Liver (tissue), 9 donors: ENCODE measurements around the gene HDLBP. TPM values are rescaled to one million over a fixed set of nuclear protein-coding genes. Genes with fewer than 3 reads are reported as not detected.

ENCODE experiments used
- DNase-seq: peaks from one replicate; pipeline ENCODE4 v3.0.0-alpha.2; 2017; ENCODE audit warnings: low spot score
- H3K27ac ChIP-seq, 2 donors: one replicate each; pipeline ENCODE4 v1.7.0; 2013; ENCODE audit warnings: inconsistent platforms in 2 of 2, low read length in 2 of 2, control low read depth in 1 of 2, low read depth in 1 of 2, mild to moderate bottlenecking in 1 of 2
- H3K27me3 ChIP-seq, 4 donors: one replicate each; pipeline versions ENCODE4 v1.6.1 to v1.7.0; 2013; ENCODE audit warnings: low read length in 3 of 4, inconsistent platforms in 1 of 4, mild to moderate bottlenecking in 1 of 4, moderate library complexity in 1 of 4; ENCODE audit not compliant: control insufficient read depth in 4 of 4, insufficient read depth in 4 of 4
- H3K36me3 ChIP-seq, 4 donors: one replicate each; pipeline versions ENCODE4 v1.6.1 to v1.7.0; 2013; ENCODE audit warnings: low read length in 3 of 4, mild to moderate bottlenecking in 3 of 4, low read depth in 1 of 4, moderate library complexity in 1 of 4; ENCODE audit not compliant: control insufficient read depth in 4 of 4, insufficient read depth in 3 of 4
- H3K4me1 ChIP-seq, 4 donors: one replicate each; pipeline versions ENCODE4 v1.6.1 to v1.7.0; 2013; ENCODE audit warnings: low read length in 3 of 4, mild to moderate bottlenecking in 3 of 4, moderate library complexity in 1 of 4; ENCODE audit not compliant: control insufficient read depth in 4 of 4, insufficient read depth in 4 of 4
- H3K4me3 ChIP-seq, 3 donors: one replicate each; pipeline versions ENCODE4 v1.6.1 to v1.7.0; 2013; ENCODE audit warnings: low read length in 3 of 3, control low read depth in 1 of 3, low read depth in 1 of 3, mild to moderate bottlenecking in 1 of 3
- H3K9ac ChIP-seq, 2 donors: one replicate each; pipeline ENCODE4 v1.7.0; 2013; ENCODE audit warnings: low read length in 2 of 2, mild to moderate bottlenecking in 2 of 2, moderate library complexity in 2 of 2, control low read depth in 1 of 2, low read depth in 1 of 2
- H3K9me3 ChIP-seq, 4 donors: one replicate each; pipeline versions ENCODE4 v1.6.1 to v1.7.0; 2013; ENCODE audit warnings: low read length in 3 of 4; ENCODE audit not compliant: control insufficient read depth in 4 of 4
- ATF3 ChIP-seq: IDR thresholded peaks from 2 replicates; pipeline ENCODE4 v1.6.1; 2016; ENCODE audit warnings: antibody characterized with exemption
- CTCF ChIP-seq: fragments of 150-350 bp; IDR thresholded peaks from 2 replicates; pipeline ENCODE4 v1.5.1; 2017; ENCODE audit warnings: improper control_type of control experiment, low read depth, low read length; ENCODE audit not compliant: missing input control
- EGR1 ChIP-seq, 2 donors: IDR thresholded peaks; 2 replicates each; pipeline ENCODE4 v1.6.1; 2016 to 2018; ENCODE audit warnings: antibody characterized with exemption in 2 of 2, low read depth in 2 of 2
- FOXA1 ChIP-seq: IDR thresholded peaks from 2 replicates; pipeline ENCODE4 v1.6.1; 2016; ENCODE audit warnings: antibody characterized with exemption
- FOXA2 ChIP-seq: IDR thresholded peaks from 2 replicates; pipeline ENCODE4 v1.6.1; 2016; ENCODE audit warnings: antibody characterized with exemption
- GABPA ChIP-seq, 2 donors: IDR thresholded peaks in 1 of 2; conservative IDR thresholded peaks in 1 of 2; 2 replicates each; pipeline ENCODE4 v1.6.1; 2016; ENCODE audit warnings: antibody characterized with exemption in 2 of 2, mild to moderate bottlenecking in 1 of 2, moderate library complexity in 1 of 2
- HNF4A ChIP-seq, 2 donors: conservative IDR thresholded peaks; 2 replicates each; pipeline ENCODE4 v1.6.1; 2016; ENCODE audit warnings: antibody characterized with exemption in 2 of 2, mild to moderate bottlenecking in 2 of 2
- HNF4G ChIP-seq: IDR thresholded peaks from 2 replicates; pipeline ENCODE4 v1.6.1; 2016; ENCODE audit warnings: antibody characterized with exemption
- JUND ChIP-seq, 2 donors: IDR thresholded peaks; 2 replicates each; pipeline ENCODE4 v1.6.1; 2016; ENCODE audit warnings: antibody characterized with exemption in 2 of 2
- MAX ChIP-seq: IDR thresholded peaks from 2 replicates; pipeline ENCODE4 v1.6.1; 2016; ENCODE audit warnings: antibody characterized with exemption
- NR2F2 ChIP-seq: IDR thresholded peaks from 2 replicates; pipeline ENCODE4 v1.6.1; 2016; ENCODE audit warnings: antibody characterized with exemption
- RAD21 ChIP-seq, 2 donors: IDR thresholded peaks; 2 replicates each; pipeline ENCODE4 v1.6.1; 2016; ENCODE audit warnings: antibody characterized with exemption in 2 of 2, mild to moderate bottlenecking in 2 of 2
- REST ChIP-seq: IDR thresholded peaks from 2 replicates; pipeline ENCODE4 v1.6.1; 2016; ENCODE audit warnings: antibody characterized with exemption, mild to moderate bottlenecking
- RXRA ChIP-seq, 2 donors: IDR thresholded peaks; 2 replicates each; pipeline ENCODE4 v1.6.1; 2017 to 2018; ENCODE audit warnings: antibody characterized with exemption in 2 of 2, mild to moderate bottlenecking in 1 of 2
- SP1 ChIP-seq: IDR thresholded peaks from 2 replicates; pipeline ENCODE4 v1.6.1; 2018; ENCODE audit warnings: antibody characterized with exemption, mild to moderate bottlenecking
- TAF1 ChIP-seq: conservative IDR thresholded peaks from 2 replicates; pipeline ENCODE4 v1.6.1; 2016; ENCODE audit warnings: antibody characterized with exemption, mild to moderate bottlenecking
- YY1 ChIP-seq: IDR thresholded peaks from 2 replicates; pipeline ENCODE4 v1.6.1; 2016; ENCODE audit warnings: antibody characterized with exemption, mild to moderate bottlenecking
- ZBTB33 ChIP-seq: IDR thresholded peaks from 2 replicates; pipeline ENCODE4 v1.6.1; 2016; ENCODE audit warnings: antibody characterized with exemption
- WGBS: extraction: QIAGEN DNeasy Blood & Tissue Kit; methylation state at CpG from one replicate; pipeline ENCODE4 v1.1.7; 2013; 5-methylcytosine and 5-hydroxymethylcytosine counted together
- polyA plus RNA-seq, 2 donors: library from polyadenylated mRNA; stranded (reverse) in 1 of 2; unstranded in 1 of 2; fragments of 200-250 nt in 1 of 2; fragments of >200 nt in 1 of 2; fragmentation: Nextera tagmentation in 1 of 2; extraction: Ambion mirVana in 1 of 2; gene quantifications; one replicate each; pipeline versions ENCODE4 v1.2.1 to v1.2.3, GENCODE V29; 2013 to 2015
- total RNA-seq, 2 donors: library from RNA; depleted of rRNA; stranded (reverse); fragments of >200 nt; gene quantifications; one replicate each; pipeline ENCODE4 v1.2.3, GENCODE V29; 2014
- donor health status: healthy.
- donor health status: healthy.
- donor health status: healthy.
- donor health status: healthy.
- donor health status: healthy.

The HDLBP gene
- total and polyA plus RNA-seq, 4 donors = 219 to 580 (median 258) TPM

- DNase-seq = no peak
- Histone ChIP-seq H3K9ac (no peak overlapping the region), H3K4me3 (no peak overlapping the region), H3K27ac (no peak overlapping the region), H3K4me1 (peaks cover 0 to 18% (median 11%) of the 10 kb centered on the region in 4 donors), H3K27me3 (no peaks in the 10 kb centered on the region), H3K9me3 (no peaks in the 10 kb centered on the region), H3K36me3 (peaks cover 7 to 25% (median 16%) of the 10 kb centered on the region in 4 donors)
- WGBS = 72% methylated on average over 23 of the region's 23 CpGs
- TF ChIP-seq FOXA2 (no peak), NR2F2 (no peak), EGR1 (IDR thresholded peaks at IDR 0.05; ENCODE audit: low read depth in 2 of 2) (no peak), ZBTB33 (no peak), JUND (IDR thresholded peaks at IDR 0.05) (no peak)
Observed at GRCh38 chr2:241223211-241224017, 92.1 kb downstream of the HDLBP start.

- no peak for DNase-seq
- H3K27me3 ChIP-seq = no peaks in the 10 kb centered on the region
- no peaks in the 10 kb centered on the region for H3K9me3 ChIP-seq
- H3K27ac ChIP-seq = no peak overlapping the region
- WGBS = 91% methylated on average over 6 of the region's 6 CpGs
- H3K9ac ChIP-seq = no peak overlapping the region
- no peak for TF ChIP-seq HNF4G
- no peak for TF ChIP-seq REST
- no peak for TF ChIP-seq JUND (IDR thresholded peaks at IDR 0.05)
- no peak for TF ChIP-seq NR2F2
- TF ChIP-seq MAX = no peak
- no peak for TF ChIP-seq TAF1
- TF ChIP-seq ATF3 = no peak
- TF ChIP-seq GABPA (IDR thresholded peaks at IDR 0.05 in 1 of 2, conservative IDR thresholded peaks at IDR 0.05 in 1 of 2) = no peak
- no peak for TF ChIP-seq CTCF
- TF ChIP-seq EGR1 (IDR thresholded peaks at IDR 0.05; ENCODE audit: low read depth in 2 of 2) = no peak
- no peak for TF ChIP-seq YY1
- TF ChIP-seq RAD21 (IDR thresholded peaks at IDR 0.05) = no peak
- no peak for TF ChIP-seq RXRA (IDR thresholded peaks at IDR 0.05)
- TF ChIP-seq FOXA2 = no peak
- TF ChIP-seq HNF4A (conservative IDR thresholded peaks at IDR 0.05) = no peak
- no peak for TF ChIP-seq ZBTB33
- no peak for TF ChIP-seq SP1
- TF ChIP-seq FOXA1 = no peak
- no peak overlapping the region for H3K4me3 ChIP-seq
- peaks cover 0 to 23% (median 11%) of the 10 kb centered on the region in 4 donors for H3K4me1 ChIP-seq
- no peaks in the 10 kb centered on the region for H3K36me3 ChIP-seq
Observed at GRCh38 chr2:241219856-241220356, 95.6 kb downstream of the HDLBP start.
